ENCODE results near the gene CCR6. TPM values are rescaled to one million over a fixed set of nuclear protein-coding genes. Genes with fewer than 3 reads are reported as not detected.
"Not testable (repeated sequence)": the region's sequence is repeated elsewhere in the genome, so short reads cannot be mapped to it uniquely, and the experiment has no call there.

The CCR6 gene
- polyA plus RNA-seq, 1 donor: 5.9 TPM

GRCh38 chr6:167169867-167170266, 47.0 kb downstream of the CCR6 start:
- WGBS (ENCODE audit: insufficient coverage, low lambda C conversion rate): no CpG with 5 or more reads among the region's 13 CpGs
- not testable (repeated sequence) for H3K36me3 ChIP-seq (ENCODE audit: control insufficient read depth, insufficient read depth, low read length); H3K4me1 ChIP-seq (ENCODE audit: control insufficient read depth, insufficient read depth, low read length); H3K9me3 ChIP-seq (ENCODE audit: control insufficient read depth, low read depth, low read length); DNase-seq; H3K4me3 ChIP-seq (ENCODE audit: low read length); H3K27me3 ChIP-seq (ENCODE audit: control insufficient read depth, insufficient read depth, low read length); H3K27ac ChIP-seq (ENCODE audit: low read length)

GRCh38 chr6:167171300-167171699, 48.4 kb downstream of the CCR6 start:
- DNase-seq; H3K4me3 ChIP-seq (ENCODE audit: low read length); H3K27me3 ChIP-seq (ENCODE audit: control insufficient read depth, insufficient read depth, low read length); H3K4me1 ChIP-seq (ENCODE audit: control insufficient read depth, insufficient read depth, low read length); H3K36me3 ChIP-seq (ENCODE audit: control insufficient read depth, insufficient read depth, low read length); H3K9me3 ChIP-seq (ENCODE audit: control insufficient read depth, low read depth, low read length); H3K27ac ChIP-seq (ENCODE audit: low read length): not testable (repeated sequence)
- 80% methylated on average over 1 of the region's 11 CpGs for WGBS (ENCODE audit: insufficient coverage, low lambda C conversion rate)

GRCh38 chr6:167172011-167172410, 49.1 kb downstream of the CCR6 start:
- not testable (repeated sequence) for H3K9me3 ChIP-seq (ENCODE audit: control insufficient read depth, low read depth, low read length); DNase-seq; H3K27me3 ChIP-seq (ENCODE audit: control insufficient read depth, insufficient read depth, low read length); H3K4me1 ChIP-seq (ENCODE audit: control insufficient read depth, insufficient read depth, low read length); H3K4me3 ChIP-seq (ENCODE audit: low read length); H3K36me3 ChIP-seq (ENCODE audit: control insufficient read depth, insufficient read depth, low read length); H3K27ac ChIP-seq (ENCODE audit: low read length)
- WGBS (ENCODE audit: insufficient coverage, low lambda C conversion rate): no CpG with 5 or more reads among the region's 13 CpGs

GRCh38 chr6:167177271-167177670, 54.4 kb downstream of the CCR6 start:
- not testable (repeated sequence) for H3K9me3 ChIP-seq (ENCODE audit: control insufficient read depth, low read depth, low read length); DNase-seq; H3K36me3 ChIP-seq (ENCODE audit: control insufficient read depth, insufficient read depth, low read length); H3K4me3 ChIP-seq (ENCODE audit: low read length); H3K27ac ChIP-seq (ENCODE audit: low read length); H3K4me1 ChIP-seq (ENCODE audit: control insufficient read depth, insufficient read depth, low read length); H3K27me3 ChIP-seq (ENCODE audit: control insufficient read depth, insufficient read depth, low read length)
- no CpG with 5 or more reads among the region's 14 CpGs for whole genome bisulfite sequencing (ENCODE audit: insufficient coverage, low lambda C conversion rate)

- not testable (repeated sequence) for DNase-seq; H3K27ac ChIP-seq (ENCODE audit: low read length); H3K4me3 ChIP-seq (ENCODE audit: low read length); H3K36me3 ChIP-seq (ENCODE audit: control insufficient read depth, insufficient read depth, low read length); H3K4me1 ChIP-seq (ENCODE audit: control insufficient read depth, insufficient read depth, low read length); H3K27me3 ChIP-seq (ENCODE audit: control insufficient read depth, insufficient read depth, low read length); H3K9me3 ChIP-seq (ENCODE audit: control insufficient read depth, low read depth, low read length)
- no CpG with 5 or more reads among the region's 31 CpGs for WGBS (ENCODE audit: insufficient coverage, low lambda C conversion rate)
Measured at GRCh38 chr6:167178896-167179655, 56.2 kb downstream of the CCR6 start.

- WGBS (ENCODE audit: insufficient coverage, low lambda C conversion rate): no CpG with 5 or more reads among the region's 8 CpGs
- not testable (repeated sequence) for DNase-seq; H3K4me1 ChIP-seq (ENCODE audit: control insufficient read depth, insufficient read depth, low read length); H3K27ac ChIP-seq (ENCODE audit: low read length); H3K9me3 ChIP-seq (ENCODE audit: control insufficient read depth, low read depth, low read length); H3K4me3 ChIP-seq (ENCODE audit: low read length); H3K36me3 ChIP-seq (ENCODE audit: control insufficient read depth, insufficient read depth, low read length); H3K27me3 ChIP-seq (ENCODE audit: control insufficient read depth, insufficient read depth, low read length)
Measured at GRCh38 chr6:167180086-167180485, 57.2 kb downstream of the CCR6 start.

- not testable (repeated sequence) for H3K9me3 ChIP-seq (ENCODE audit: control insufficient read depth, low read depth, low read length); H3K4me1 ChIP-seq (ENCODE audit: control insufficient read depth, insufficient read depth, low read length); H3K4me3 ChIP-seq (ENCODE audit: low read length); H3K27ac ChIP-seq (ENCODE audit: low read length); H3K27me3 ChIP-seq (ENCODE audit: control insufficient read depth, insufficient read depth, low read length); DNase-seq; H3K36me3 ChIP-seq (ENCODE audit: control insufficient read depth, insufficient read depth, low read length)
- no CpG with 5 or more reads among the region's 6 CpGs for WGBS (ENCODE audit: insufficient coverage, low lambda C conversion rate)
Measured at GRCh38 chr6:167181351-167181750, 58.5 kb downstream of the CCR6 start.

- not testable (repeated sequence) for H3K4me3 ChIP-seq (ENCODE audit: low read length); H3K9me3 ChIP-seq (ENCODE audit: control insufficient read depth, low read depth, low read length); H3K27me3 ChIP-seq (ENCODE audit: control insufficient read depth, insufficient read depth, low read length); H3K36me3 ChIP-seq (ENCODE audit: control insufficient read depth, insufficient read depth, low read length); H3K4me1 ChIP-seq (ENCODE audit: control insufficient read depth, insufficient read depth, low read length); H3K27ac ChIP-seq (ENCODE audit: low read length); DNase-seq
- WGBS (ENCODE audit: insufficient coverage, low lambda C conversion rate): no CpG with 5 or more reads among the region's 8 CpGs
Measured at GRCh38 chr6:167182913-167183314, 60.0 kb downstream of the CCR6 start.

- no CpG with 5 or more reads among the region's 3 CpGs for WGBS (ENCODE audit: insufficient coverage, low lambda C conversion rate)
- H3K4me3 ChIP-seq (ENCODE audit: low read length); H3K4me1 ChIP-seq (ENCODE audit: control insufficient read depth, insufficient read depth, low read length); H3K27me3 ChIP-seq (ENCODE audit: control insufficient read depth, insufficient read depth, low read length); H3K36me3 ChIP-seq (ENCODE audit: control insufficient read depth, insufficient read depth, low read length); DNase-seq; H3K9me3 ChIP-seq (ENCODE audit: control insufficient read depth, low read depth, low read length); H3K27ac ChIP-seq (ENCODE audit: low read length): not testable (repeated sequence)
Measured at GRCh38 chr6:167185101-167185500, 62.2 kb downstream of the CCR6 start.

- not testable (repeated sequence) for DNase-seq; H3K27me3 ChIP-seq (ENCODE audit: control insufficient read depth, insufficient read depth, low read length); H3K27ac ChIP-seq (ENCODE audit: low read length); H3K36me3 ChIP-seq (ENCODE audit: control insufficient read depth, insufficient read depth, low read length); H3K4me3 ChIP-seq (ENCODE audit: low read length); H3K4me1 ChIP-seq (ENCODE audit: control insufficient read depth, insufficient read depth, low read length); H3K9me3 ChIP-seq (ENCODE audit: control insufficient read depth, low read depth, low read length)
- no CpG with 5 or more reads among the region's 9 CpGs for WGBS (ENCODE audit: insufficient coverage, low lambda C conversion rate)
Measured at GRCh38 chr6:167187275-167187674, 64.4 kb downstream of the CCR6 start.
